Endothelial cell (in vitro differentiated cells): ENCODE data around the gene YIPF5. TPM values are rescaled to one million over a fixed set of nuclear protein-coding genes. Genes with fewer than 3 reads are reported as not detected.

ENCODE experiments used
- DNase-seq: peaks from one replicate; pipeline ENCODE4 v3.0.0; 2021; ENCODE audit warnings: low spot score
- H3K27ac Mint-ChIP-seq: one replicate; pipeline ENCODE4 v1.8.0; 2021; ENCODE audit warnings: mixed read lengths, inconsistent platforms; ENCODE audit not compliant: unreplicated experiment
- H3K27me3 Mint-ChIP-seq: one replicate; pipeline ENCODE4 v1.8.0; 2021; ENCODE audit warnings: mild to moderate bottlenecking, moderate library complexity, mixed read lengths, inconsistent platforms; ENCODE audit not compliant: unreplicated experiment
- H3K36me3 Mint-ChIP-seq: one replicate; pipeline ENCODE4 v1.8.0; 2021; ENCODE audit warnings: mild to moderate bottlenecking, low read depth, mixed read lengths, inconsistent platforms; ENCODE audit not compliant: unreplicated experiment
- H3K4me1 Mint-ChIP-seq: one replicate; pipeline ENCODE4 v1.8.0; 2021; ENCODE audit warnings: mild to moderate bottlenecking, mixed read lengths, inconsistent platforms; ENCODE audit not compliant: unreplicated experiment
- H3K4me3 Mint-ChIP-seq: one replicate; pipeline ENCODE4 v1.8.0; 2021; ENCODE audit warnings: mild to moderate bottlenecking, mixed read lengths, inconsistent platforms; ENCODE audit not compliant: unreplicated experiment
- H3K9me3 Mint-ChIP-seq: one replicate; pipeline ENCODE4 v1.8.0; 2021; ENCODE audit warnings: mixed read lengths, inconsistent platforms; ENCODE audit not compliant: unreplicated experiment
- long read RNA-seq: library from polyadenylated mRNA; unstranded; transcript quantifications from one replicate; pipeline ENCODE4 v2.0.0, GENCODE V29; 2020; ENCODE audit not compliant: unreplicated experiment
- total RNA-seq: library from RNA; stranded (reverse); fragmentation: NEBNext Ultra II Directional; extraction: Animal tissue kit (Norgen Biotek cat#: 25700); gene quantifications from one replicate; pipeline ENCODE4 v1.2.1, GENCODE V29; 2021; ENCODE audit not compliant: unreplicated experiment
- TF ChIP-seq, protein P1 (sequence below): fragments of 200-600 bp; sonication (generic); IDR thresholded peaks from one replicate; pipeline ENCODE4 v1.5.0; 2021; ENCODE audit warnings: antibody characterized with exemption; ENCODE audit not compliant: unreplicated experiment

YIPF5 gene
- total RNA-seq: 47.8 TPM
- long read RNA-seq, transcript YIPF5-201 (6 exons, 3,147 nt): major isoform, 41 of 46 reads
- long read RNA-seq, partial matches to known transcripts: 1 of 46 reads
- long read RNA-seq, other reads (novel, unspliced or antisense): 4 of 46 reads

GRCh38 chr5:144170276-144171024 lies at the start of gene YIPF5, which contains the start of gene KCTD16:
YIPF5 (minus strand) TSS chr5:144170659; CDS start chr5:144169955, 704 bp downstream.
KCTD16 (plus strand) TSS chr5:144170873.
- peak; percentile 92 for DNase-seq
- TF ChIP-seq, protein P1, sequence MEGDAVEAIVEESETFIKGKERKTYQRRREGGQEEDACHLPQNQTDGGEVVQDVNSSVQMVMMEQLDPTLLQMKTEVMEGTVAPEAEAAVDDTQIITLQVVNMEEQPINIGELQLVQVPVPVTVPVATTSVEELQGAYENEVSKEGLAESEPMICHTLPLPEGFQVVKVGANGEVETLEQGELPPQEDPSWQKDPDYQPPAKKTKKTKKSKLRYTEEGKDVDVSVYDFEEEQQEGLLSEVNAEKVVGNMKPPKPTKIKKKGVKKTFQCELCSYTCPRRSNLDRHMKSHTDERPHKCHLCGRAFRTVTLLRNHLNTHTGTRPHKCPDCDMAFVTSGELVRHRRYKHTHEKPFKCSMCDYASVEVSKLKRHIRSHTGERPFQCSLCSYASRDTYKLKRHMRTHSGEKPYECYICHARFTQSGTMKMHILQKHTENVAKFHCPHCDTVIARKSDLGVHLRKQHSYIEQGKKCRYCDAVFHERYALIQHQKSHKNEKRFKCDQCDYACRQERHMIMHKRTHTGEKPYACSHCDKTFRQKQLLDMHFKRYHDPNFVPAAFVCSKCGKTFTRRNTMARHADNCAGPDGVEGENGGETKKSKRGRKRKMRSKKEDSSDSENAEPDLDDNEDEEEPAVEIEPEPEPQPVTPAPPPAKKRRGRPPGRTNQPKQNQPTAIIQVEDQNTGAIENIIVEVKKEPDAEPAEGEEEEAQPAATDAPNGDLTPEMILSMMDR: no peak
- Mint-ChIP-seq H3K4me1 (peaks cover 24% of the 10 kb centered on the region), H3K4me3 (peak within 1 kb of the TSS; percentile 92), H3K9me3 (no peaks in the 10 kb centered on the region), H3K36me3 (no peaks in the 10 kb centered on the region), H3K27ac (peak within 1 kb of the TSS; percentile 67), H3K27me3 (peaks cover 1% of the 10 kb centered on the region)

DNA sequence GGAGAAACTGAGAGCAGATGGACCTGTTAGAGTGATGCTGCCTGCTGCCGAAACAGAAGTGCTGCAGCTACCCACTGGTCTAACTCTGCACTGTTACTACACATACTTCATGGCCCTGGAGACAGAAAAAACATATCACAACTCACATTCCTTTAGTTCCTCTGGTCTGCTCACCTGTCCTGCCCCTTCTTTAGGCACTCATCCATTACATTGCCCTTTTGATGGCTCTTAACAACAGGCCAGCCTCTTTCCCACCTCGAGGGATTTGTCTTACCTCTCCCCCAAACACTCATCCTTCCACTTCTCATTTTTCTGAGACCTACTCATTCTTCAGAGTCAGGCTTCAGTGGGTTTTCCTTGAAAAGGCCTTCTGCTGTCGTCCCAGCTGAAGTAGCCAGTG lies 49.4 kb upstream of the YIPF5 start:
- no peaks in the 10 kb centered on the region for H3K9me3 Mint-ChIP-seq
- peaks cover 2% of the 10 kb centered on the region for H3K27me3 Mint-ChIP-seq
- no peaks in the 10 kb centered on the region for H3K36me3 Mint-ChIP-seq
- DNase-seq: no peak
- H3K4me1 Mint-ChIP-seq: no peaks in the 10 kb centered on the region
- H3K4me3 Mint-ChIP-seq: no peak overlapping the region
- TF ChIP-seq, protein P1: no peak
- no peak overlapping the region for H3K27ac Mint-ChIP-seq

- H3K4me1 Mint-ChIP-seq: no peaks in the 10 kb centered on the region
- no peaks in the 10 kb centered on the region for H3K9me3 Mint-ChIP-seq
- TF ChIP-seq, protein P1: no peak
- no peak for DNase-seq
- no peak overlapping the region for H3K27ac Mint-ChIP-seq
- no peaks in the 10 kb centered on the region for H3K36me3 Mint-ChIP-seq
- no peak overlapping the region for H3K4me3 Mint-ChIP-seq
- peaks cover 2% of the 10 kb centered on the region for H3K27me3 Mint-ChIP-seq
Measured at GRCh38 chr5:144210655-144211054, 40.2 kb upstream of the YIPF5 start.

- DNase-seq: no peak
- TF ChIP-seq, protein P1: no peak
- Mint-ChIP-seq H3K36me3 (no peaks in the 10 kb centered on the region), H3K27me3 (peaks cover 3% of the 10 kb centered on the region), H3K9me3 (no peaks in the 10 kb centered on the region), H3K4me1 (no peaks in the 10 kb centered on the region), H3K27ac (no peak overlapping the region), H3K4me3 (no peak overlapping the region)
Measured at GRCh38 chr5:144209361-144209760, 38.9 kb upstream of the YIPF5 start.

GRCh38 chr5:144207875-144208444 lies 37.5 kb upstream of the YIPF5 start:
- DNase-seq: no peak
- Mint-ChIP-seq H3K4me3 (no peak overlapping the region), H3K4me1 (no peaks in the 10 kb centered on the region), H3K36me3 (no peaks in the 10 kb centered on the region), H3K9me3 (no peaks in the 10 kb centered on the region), H3K27ac (no peak overlapping the region), H3K27me3 (peaks cover 3% of the 10 kb centered on the region)
- TF ChIP-seq, protein P1: no peak
